Anterior cingulate cortex (tissue), 58 donors: ENCODE results near the gene TNS4.
A peak's percentile ranks its signal among the peaks of the same experiment; 100 is the strongest.

Experiments used
- DNase-seq, 58 donors: peaks; one replicate each; lab custom pipeline; 2025; lab: John Stamatoyannopoulos, UW

TNS4 gene

GRCh38 chr17:40443988-40444899 lies 57.2 kb downstream of the TNS4 start:
- DNase-seq = peak in 1 of 58 donors; percentile 3

DNA sequence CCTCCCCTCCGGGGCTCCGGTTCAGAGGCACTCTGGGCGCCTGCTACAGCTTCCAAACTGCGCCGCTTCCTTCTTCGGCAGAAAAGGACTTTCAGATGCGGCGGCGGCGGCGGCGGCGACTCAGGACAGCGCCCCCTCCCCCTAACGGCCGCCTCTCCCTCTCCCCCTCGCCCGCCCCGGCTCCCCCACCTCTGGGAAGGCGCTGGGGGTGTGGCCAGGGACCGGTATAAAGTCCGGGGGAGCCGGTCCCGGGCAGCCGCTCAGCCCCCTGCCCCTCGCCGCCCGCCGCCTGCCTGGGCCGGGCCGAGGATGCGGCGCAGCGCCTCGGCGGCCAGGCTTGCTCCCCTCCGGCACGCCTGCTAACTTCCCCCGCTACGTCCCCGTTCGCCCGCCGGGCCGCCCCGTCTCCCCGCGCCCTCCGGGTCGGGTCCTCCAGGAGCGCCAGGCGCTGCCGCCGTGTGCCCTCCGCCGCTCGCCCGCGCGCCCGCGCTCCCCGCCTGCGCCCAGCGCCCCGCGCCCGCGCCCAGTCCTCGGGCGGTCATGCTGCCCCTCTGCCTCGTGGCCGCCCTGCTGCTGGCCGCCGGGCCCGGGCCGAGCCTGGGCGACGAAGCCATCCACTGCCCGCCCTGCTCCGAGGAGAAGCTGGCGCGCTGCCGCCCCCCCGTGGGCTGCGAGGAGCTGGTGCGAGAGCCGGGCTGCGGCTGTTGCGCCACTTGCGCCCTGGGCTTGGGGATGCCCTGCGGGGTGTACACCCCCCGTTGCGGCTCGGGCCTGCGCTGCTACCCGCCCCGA lies 58.0 kb downstream of the TNS4 start, which contains the start of gene IGFBP4:
TSS of gene IGFBP4 (plus strand) at position 255 of the 792 bp plus-strand sequence. CDS start at position 541, 286 bp downstream.
- DNase-seq = peak in 49 of 58 donors; percentile 5 to 73 (median 33)

- DNase-seq = peak in 3 of 58 donors; percentile 8 to 39 (median 15)
Observed at GRCh38 chr17:40442392-40443195, 58.8 kb downstream of the TNS4 start.

DNA sequence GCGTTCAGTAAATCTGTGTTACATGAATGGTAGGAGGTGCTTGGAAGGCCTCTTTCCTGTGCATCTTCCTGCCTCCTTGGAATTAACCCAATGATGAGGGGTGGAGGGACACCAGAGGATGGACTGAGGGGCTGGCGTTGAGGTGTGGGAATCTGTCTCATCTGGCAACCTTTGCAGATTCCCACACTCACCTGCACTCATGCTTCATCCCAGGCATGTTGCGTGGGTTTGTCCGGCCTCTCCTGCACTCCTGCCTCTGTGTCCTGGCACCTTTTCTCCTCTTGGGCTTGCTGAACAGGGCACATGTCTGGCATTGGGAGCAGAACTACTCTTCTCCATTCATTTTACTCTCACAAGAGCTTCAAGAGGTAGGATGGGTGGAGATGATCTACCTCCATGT lies 61.3 kb downstream of the TNS4 start:
- no peak for DNase-seq

GRCh38 chr17:40437095-40437732 lies 64.2 kb downstream of the TNS4 start:
- peak in 3 of 58 donors; percentile 2 to 25 (median 22) for DNase-seq

DNA sequence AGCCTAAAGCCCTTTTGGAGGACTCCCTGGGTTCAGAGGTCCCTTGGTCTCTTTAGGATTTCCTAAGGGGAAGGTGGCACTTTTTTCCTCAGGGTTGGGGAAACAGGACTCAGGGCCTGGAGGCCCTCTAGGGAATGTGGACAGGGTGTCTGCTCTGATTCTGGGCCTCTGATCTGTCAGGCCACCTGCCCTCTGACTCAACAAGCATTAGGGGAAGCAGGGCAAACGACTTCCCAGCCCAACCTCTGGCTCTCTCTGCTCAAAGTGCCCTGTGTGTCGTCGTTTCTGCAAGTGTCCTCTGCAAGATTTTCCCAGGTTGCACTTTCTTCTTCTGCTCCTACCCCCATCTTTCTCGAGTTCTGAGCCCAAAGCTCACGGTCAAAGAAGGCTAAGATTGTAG lies 64.8 kb downstream of the TNS4 start:
- DNase-seq = no peak

DNA sequence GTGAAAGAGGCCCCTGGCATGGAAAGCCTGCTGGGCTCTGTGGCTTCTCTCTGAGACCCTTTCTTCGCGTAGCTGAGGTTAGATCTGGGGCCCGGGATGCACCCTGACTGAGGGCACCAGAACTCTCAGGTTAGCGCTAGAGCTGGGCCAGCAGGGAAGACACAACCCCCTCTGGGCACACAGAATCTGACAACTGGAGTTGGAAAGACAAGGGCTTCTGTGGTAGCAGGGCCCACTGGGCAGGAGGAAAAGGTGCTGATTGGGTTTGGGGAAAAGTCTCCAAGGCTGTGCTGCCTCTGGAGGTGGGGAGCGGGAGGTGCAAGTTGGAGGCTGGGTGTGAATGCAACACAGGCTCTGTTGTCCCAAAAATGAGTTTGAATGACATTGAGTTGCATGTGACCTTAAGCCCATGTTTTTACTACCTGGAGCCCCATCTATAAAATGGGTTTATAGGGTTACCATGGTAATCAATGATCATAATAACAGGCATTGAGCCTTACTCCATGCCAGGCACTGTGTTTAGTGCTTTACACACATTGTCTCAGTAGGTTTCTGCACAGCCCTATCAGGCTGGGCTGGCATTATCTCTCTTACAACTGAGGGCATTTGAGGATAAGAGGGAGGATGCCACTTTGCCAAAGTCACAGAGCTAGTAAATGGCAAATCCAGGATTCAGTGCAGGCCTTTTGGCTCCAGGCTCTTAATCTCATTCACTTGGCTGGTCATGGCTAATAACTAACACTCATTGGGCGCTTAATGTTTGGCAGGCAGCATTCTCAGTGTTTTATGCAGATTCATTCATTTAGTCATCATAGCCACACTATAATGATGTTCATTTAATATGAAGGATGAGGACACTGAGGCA lies 67.6 kb downstream of the TNS4 start:
- DNase-seq = peak in 1 of 58 donors; percentile 4

DNA sequence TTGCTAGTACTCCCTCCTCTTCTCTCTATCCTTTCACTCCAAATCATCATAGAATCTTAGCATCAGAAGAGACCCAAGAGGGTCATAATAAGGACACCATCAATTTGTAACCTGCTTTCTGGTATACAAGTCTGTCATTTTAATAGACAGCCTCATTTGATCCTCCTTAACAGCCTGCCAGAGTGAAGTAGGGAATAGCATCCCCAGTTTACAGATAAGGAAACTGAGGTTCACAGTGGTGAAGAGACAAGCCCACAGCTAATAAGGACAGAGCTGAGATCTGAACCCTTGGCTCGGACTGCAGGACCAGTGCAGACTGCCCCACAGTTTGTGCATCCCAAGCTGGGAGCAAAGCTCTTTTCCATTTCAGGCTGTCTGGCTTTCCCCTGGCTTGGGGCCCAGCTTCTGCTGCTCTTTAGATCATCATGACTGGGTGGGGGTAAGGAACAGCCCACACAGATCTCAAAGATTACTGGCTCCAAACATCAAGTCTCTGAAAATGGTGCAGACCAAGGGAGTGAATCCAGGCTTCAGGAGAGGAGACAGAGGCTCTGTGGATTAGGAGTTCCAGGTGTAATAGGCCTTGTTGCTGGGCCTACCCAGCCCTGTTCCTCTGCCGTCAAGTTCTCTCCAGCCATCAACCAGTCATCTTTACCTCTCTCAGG lies 68.4 kb downstream of the TNS4 start:
- DNase-seq = peak in 6 of 58 donors; percentile 8 to 38 (median 12)

GRCh38 chr17:40431231-40431602 lies 70.2 kb downstream of the TNS4 start:
- no peak for DNase-seq

- DNase-seq = no peak
Observed at GRCh38 chr17:40430272-40431230, 70.9 kb downstream of the TNS4 start.

DNA sequence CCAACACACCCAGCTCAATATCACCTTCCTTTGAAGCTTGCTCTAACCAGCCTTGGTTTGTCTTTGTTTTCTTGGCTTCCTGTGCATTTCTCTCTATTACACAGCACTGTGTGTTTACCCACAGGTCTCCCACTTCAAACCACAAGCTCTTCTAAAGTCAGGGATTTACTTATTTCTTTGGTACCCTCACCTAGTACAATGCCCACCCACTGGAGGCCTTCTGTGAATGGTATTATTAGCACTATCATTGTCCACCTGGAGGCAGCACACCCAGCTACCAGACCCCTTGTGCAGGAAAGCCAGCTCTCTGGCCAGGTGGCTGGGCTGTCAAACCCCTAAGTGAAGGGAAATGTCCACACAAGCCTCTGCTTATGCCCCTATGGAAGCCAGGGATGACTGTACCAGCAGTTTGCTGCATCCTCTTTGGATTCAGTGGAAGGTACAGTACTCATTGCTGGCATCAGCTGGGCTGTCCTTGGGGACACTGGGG lies 74.4 kb downstream of the TNS4 start:
- DNase-seq = no peak
